ENCODE results near the gene WNK2. TPM values are rescaled to one million over a fixed set of nuclear protein-coding genes. Genes with fewer than 3 reads are reported as not detected.

WNK2 gene
- total and polyA plus RNA-seq, 2 of the 4 experiments (the other 2 are of a cell fraction) = not detected

GRCh38 chr9:93247892-93248291 is 64.0 kb downstream of the WNK2 start:
- Histone ChIP-seq H3K36me3 (ENCODE audit: control insufficient read depth, insufficient read depth, low read length) (no peaks in the 10 kb centered on the region), H2BK20ac (ENCODE audit: low read depth, low read length) (no peak overlapping the region), H4K20me1 (ENCODE audit: insufficient read depth, low read length) (no peaks in the 10 kb centered on the region), H4K5ac (ENCODE audit: low read depth, low read length) (no peak overlapping the region), H2AK5ac (ENCODE audit: low read depth, low read length) (no peak overlapping the region), H3K14ac (replicated peaks; ENCODE audit: low read depth, low read length) (no peak overlapping the region), H3K4me3 (ENCODE audit: insufficient read depth, low read depth, low read length) (no peak overlapping the region), H3K9me3 (ENCODE audit: control insufficient read depth, insufficient read depth, low read length) (no peaks in the 10 kb centered on the region), H3K23ac (ENCODE audit: low read depth, low read length) (no peak overlapping the region), H2BK120ac (ENCODE audit: low read depth, low read length) (no peak overlapping the region), H2BK5ac (ENCODE audit: low read depth, low read length, poor library complexity, severe bottlenecking) (no peak overlapping the region), H3K27ac (ENCODE audit: insufficient read depth, low read length) (no peak overlapping the region), H2AK9ac (replicated peaks; ENCODE audit: low read depth, low read length, poor library complexity) (no peak overlapping the region), H2AFZ (replicated peaks; ENCODE audit: low read length, poor library complexity) (no peak overlapping the region), H3K4me2 (ENCODE audit: low read depth, low read length) (no peak overlapping the region), H3K4me1 (ENCODE audit: control insufficient read depth, insufficient read depth, low read length) (no peaks in the 10 kb centered on the region), H3K56ac (ENCODE audit: extremely low read depth, insufficient read depth, low read length) (no peak overlapping the region), H2BK15ac (ENCODE audit: low read depth, low read length) (no peak overlapping the region), H3K18ac (ENCODE audit: low read depth, low read length) (no peak overlapping the region), H4K8ac (ENCODE audit: low read depth in 2 of 2, low read length in 2 of 2) (no peak overlapping the region), H4K91ac (ENCODE audit: insufficient read depth, low read depth, low read length) (no peak overlapping the region), H3K79me1 (ENCODE audit: low read depth in 1 of 2, low read length in 2 of 2) (no peaks in the 10 kb centered on the region), H3K4ac (ENCODE audit: low read depth, low read length) (no peak overlapping the region), H3K27me3 (ENCODE audit: control insufficient read depth, insufficient read depth, low read length) (peaks cover 8% of the 10 kb centered on the region; the same call in 1 of the 2 replicates), H3K9ac (ENCODE audit: low read depth, low read length) (no peak overlapping the region), H3K9me1 (ENCODE audit: insufficient read depth, low read length) (no peaks in the 10 kb centered on the region; the same call in 1 of the 2 replicates)
- DNase-seq = no peak
- in situ Hi-C loops (cut with MboI; ENCODE audit: low sequenced_read_pairs) (no loop called here), intact Hi-C loops (cut with micrococcal nuclease) (no loop called here), dilution Hi-C loops (cut with HindIII; ENCODE audit: low sequenced_read_pairs, unreplicated experiment) (no loop called here)
- ATAC-seq (ENCODE audit: low read depth) = no peak
- ChIA-PET CTCF (no interaction called here), POLR2A (ENCODE audit: unreplicated experiment) (no interaction called here)
- TF ChIP-seq ELK1 (IDR thresholded peaks at IDR 0.05; ENCODE audit: borderline replicate concordance, low read depth, low read length) = no peak
- no peak for TF ChIP-seq CTCF (conservative IDR thresholded peaks at IDR 0.05; ENCODE audit: low read depth, low read length)
- no peak for TF ChIP-seq MXI1 (IDR thresholded peaks at IDR 0.05; ENCODE audit: borderline replicate concordance, low read depth, low read length)
- TF ChIP-seq RAD21 (IDR thresholded peaks at IDR 0.05; ENCODE audit: low read length) = no peak
- no peak for TF ChIP-seq BHLHE40 (IDR thresholded peaks at IDR 0.05; ENCODE audit: low read depth, low read length)
- TF ChIP-seq POLR2A (IDR thresholded peaks at IDR 0.05; ENCODE audit: low read depth, low read length) = no peak
- TF ChIP-seq CEBPB (IDR thresholded peaks at IDR 0.05; ENCODE audit: low read depth, low read length) = no peak
- no peak for TF ChIP-seq FOS (IDR thresholded peaks at IDR 0.05; ENCODE audit: low read depth, low read length)
- WGBS, 2 experiments (ENCODE audit: extremely low coverage in 2 of 2, insufficient read length in 1 of 2) = no CpG with 5 or more reads among the region's 9 CpGs
- BruUV-seq (replicated peaks) = no TSS peak

Measured in IMR-90 (cell line).